ENCODE measurements around the gene TRNP1.

Gene TRNP1

GRCh38 chr1:27031235-27032118 is 38.0 kb downstream of the TRNP1 start:
- no peak for DNase-seq

- DNase-seq: no peak
These were observed 38.6 kb downstream of the TRNP1 start for GRCh38 chr1:27032119-27032461.

- no peak for DNase-seq
These were observed 39.7 kb downstream of the TRNP1 start for GRCh38 chr1:27033043-27033746.

- no peak for DNase-seq
These were observed 41.9 kb downstream of the TRNP1 start for GRCh38 chr1:27035344-27035743.

GRCh38 chr1:27036718-27037117 is 43.2 kb downstream of the TRNP1 start:
- no peak for DNase-seq

GRCh38 chr1:27037518-27037917 is 44.0 kb downstream of the TRNP1 start:
- DNase-seq: no peak

- DNase-seq: no peak
These were observed 44.5 kb downstream of the TRNP1 start for GRCh38 chr1:27038020-27038419.

- DNase-seq: no peak
These were observed 49.2 kb downstream of the TRNP1 start for GRCh38 chr1:27042670-27043069.

GRCh38 chr1:27044613-27045151 is 51.2 kb downstream of the TRNP1 start:
- peak; percentile 76 for DNase-seq

- no peak for DNase-seq
These were observed 52.6 kb downstream of the TRNP1 start for GRCh38 chr1:27045973-27046558.

- no peak for DNase-seq
These were observed 54.4 kb downstream of the TRNP1 start for GRCh38 chr1:27047914-27048313.

- DNase-seq: no peak
These were observed 55.6 kb downstream of the TRNP1 start for GRCh38 chr1:27049100-27049499.

GRCh38 chr1:27049607-27050006 is 56.1 kb downstream of the TRNP1 start:
- DNase-seq: no peak
